Measurements from ENCODE around the gene GRIK4. TPM values are rescaled to one million over a fixed set of nuclear protein-coding genes. Genes with fewer than 3 reads are reported as not detected.
"Not testable (repeated sequence)": the region's sequence is repeated elsewhere in the genome, so short reads cannot be mapped to it uniquely, and the experiment has no call there.

The GRIK4 gene
- polyA plus RNA-seq, 1 donor: 0.30 TPM

- no peak for DNase-seq
These were observed 65.1 kb downstream of the GRIK4 start for GRCh38 chr11:120576606-120577005.

- no peak for DNase-seq
These were observed 65.5 kb downstream of the GRIK4 start for GRCh38 chr11:120577041-120577440.

- DNase-seq: no peak
These were observed 66.2 kb downstream of the GRIK4 start for GRCh38 chr11:120577624-120578363.

- no peak for DNase-seq
These were observed 67.1 kb downstream of the GRIK4 start for GRCh38 chr11:120578596-120579154.

- no peak for DNase-seq
These were observed 68.1 kb downstream of the GRIK4 start for GRCh38 chr11:120579611-120580031.

- no peak for DNase-seq
These were observed 69.8 kb downstream of the GRIK4 start for GRCh38 chr11:120581313-120581712.

GRCh38 chr11:120582535-120582934, 71.0 kb downstream of the GRIK4 start:
- not testable (repeated sequence) for DNase-seq

GRCh38 chr11:120586072-120586471, 74.5 kb downstream of the GRIK4 start:
- no peak for DNase-seq

GRCh38 chr11:120586728-120587127, 75.2 kb downstream of the GRIK4 start:
- no peak for DNase-seq

GRCh38 chr11:120587299-120587698, 75.8 kb downstream of the GRIK4 start:
- no peak for DNase-seq

GRCh38 chr11:120589376-120589775, 77.8 kb downstream of the GRIK4 start:
- no peak for DNase-seq

- no peak for DNase-seq
These were observed 78.9 kb downstream of the GRIK4 start for GRCh38 chr11:120590472-120590871.

GRCh38 chr11:120594746-120595145, 83.2 kb downstream of the GRIK4 start:
- DNase-seq: no peak

GRCh38 chr11:120595557-120595956, 84.0 kb downstream of the GRIK4 start:
- DNase-seq: no peak

GRCh38 chr11:120597250-120598215, 86.0 kb downstream of the GRIK4 start:
- peak; percentile 8 for DNase-seq

GRCh38 chr11:120598517-120599257, 87.1 kb downstream of the GRIK4 start:
- DNase-seq: no peak

- DNase-seq: no peak
These were observed 88.4 kb downstream of the GRIK4 start for GRCh38 chr11:120599816-120600420.

GRCh38 chr11:120601536-120601935, 90.0 kb downstream of the GRIK4 start:
- DNase-seq: peak; percentile 6

GRCh38 chr11:120603071-120603470, 91.5 kb downstream of the GRIK4 start:
- DNase-seq: no peak

GRCh38 chr11:120605469-120605868, 93.9 kb downstream of the GRIK4 start:
- no peak for DNase-seq

GRCh38 chr11:120606211-120607010, 94.9 kb downstream of the GRIK4 start:
- no peak for DNase-seq
